H9 (cell line): ENCODE data around the gene PER2. TPM values are rescaled to one million over a fixed set of nuclear protein-coding genes. Genes with fewer than 3 reads are reported as not detected.

Experiments
- DNase-seq: peaks from one replicate; pipeline ENCODE4 v3.0.0-alpha.2; 2017
- H2AFZ ChIP-seq: one replicate; pipeline ENCODE4 v1.6.1; 2013; ENCODE audit warnings: mild to moderate bottlenecking, low read length, control low read depth, moderate library complexity
- H2AK5ac ChIP-seq: 2 replicates; pipeline ENCODE4 v1.6.1; 2013; ENCODE audit warnings: low read length, control low read depth, mixed read lengths; ENCODE audit not compliant: insufficient read length
- H2BK120ac ChIP-seq: one replicate; pipeline ENCODE4 v1.6.1; 2013; ENCODE audit warnings: low read depth, mild to moderate bottlenecking, low read length, control low read depth, inconsistent platforms; ENCODE audit not compliant: poor library complexity, severe bottlenecking
- H2BK12ac ChIP-seq: 2 replicates; pipeline ENCODE4 v1.6.1; 2013; ENCODE audit warnings: low read length, control low read depth, mixed read lengths, low read depth; ENCODE audit not compliant: insufficient read length
- H2BK15ac ChIP-seq: 2 replicates; pipeline ENCODE4 v1.6.1; 2013; ENCODE audit warnings: low read depth, low read length, control low read depth
- H2BK20ac ChIP-seq: one replicate; pipeline ENCODE4 v1.6.1; 2013; ENCODE audit warnings: low read depth, mild to moderate bottlenecking, low read length, control low read depth, inconsistent platforms; ENCODE audit not compliant: poor library complexity, severe bottlenecking
- H2BK5ac ChIP-seq: 2 replicates; pipeline ENCODE4 v1.6.1; 2013; ENCODE audit warnings: low read length, control low read depth, mixed read lengths; ENCODE audit not compliant: insufficient read length
- H3K14ac ChIP-seq: 2 replicates; pipeline ENCODE4 v1.6.1; 2013; ENCODE audit warnings: low read length, control low read depth; ENCODE audit not compliant: insufficient read depth
- H3K18ac ChIP-seq: 2 replicates; pipeline ENCODE4 v1.6.1; 2013; ENCODE audit warnings: low read depth, mild to moderate bottlenecking, mixed read lengths, low read length, control low read depth; ENCODE audit not compliant: insufficient read length
- H3K23ac ChIP-seq: 2 replicates; pipeline ENCODE4 v1.6.1; 2013; ENCODE audit warnings: low read length, control low read depth, mixed read lengths, low read depth; ENCODE audit not compliant: insufficient read length
- H3K23me2 ChIP-seq: 2 replicates; pipeline ENCODE4 v1.6.1; 2013; ENCODE audit warnings: low read depth, mild to moderate bottlenecking, mixed read lengths, low read length, control low read depth; ENCODE audit not compliant: insufficient read length, poor library complexity, severe bottlenecking
- H3K27ac ChIP-seq: 2 replicates; pipeline ENCODE4 v1.5.1; 2013; ENCODE audit warnings: low read length, control low read depth, mixed read lengths, low read depth; ENCODE audit not compliant: insufficient read length
- H3K27me3 ChIP-seq: 2 replicates; pipeline ENCODE4 v1.6.1; 2013; ENCODE audit warnings: low read length, control low read depth, inconsistent platforms; ENCODE audit not compliant: insufficient read depth
- H3K4ac ChIP-seq: 2 replicates; pipeline ENCODE4 v1.6.1; 2013; ENCODE audit warnings: low read depth, mild to moderate bottlenecking, control low read depth, inconsistent platforms, low read length, moderate library complexity
- H3K4me1 ChIP-seq: 2 replicates; pipeline ENCODE4 v1.6.1; 2013; ENCODE audit warnings: low read length, control low read depth, inconsistent platforms; ENCODE audit not compliant: insufficient read depth
- H3K4me2 ChIP-seq: 2 replicates; pipeline ENCODE4 v1.6.1; 2013; ENCODE audit warnings: low read length, control low read depth, mixed read lengths; ENCODE audit not compliant: insufficient read length, insufficient read depth
- H3K56ac ChIP-seq: 2 replicates; pipeline ENCODE4 v1.6.1; 2013; ENCODE audit warnings: low read depth, mild to moderate bottlenecking, mixed read lengths, low read length, control low read depth; ENCODE audit not compliant: insufficient read length
- H3K79me1 ChIP-seq: 2 replicates; pipeline ENCODE4 v1.6.1; 2013; ENCODE audit warnings: low read depth, mild to moderate bottlenecking, moderate library complexity, low read length, control low read depth, inconsistent platforms; ENCODE audit not compliant: insufficient read depth, poor library complexity, severe bottlenecking
- H3K79me2 ChIP-seq: 2 replicates; pipeline ENCODE4 v1.6.1; 2013; ENCODE audit warnings: low read length, control low read depth, inconsistent platforms; ENCODE audit not compliant: insufficient read depth
- H3K9ac ChIP-seq: 2 replicates; pipeline ENCODE4 v1.6.1; 2013; ENCODE audit warnings: low read length, control low read depth, mixed read lengths; ENCODE audit not compliant: insufficient read length; ENCODE audit errors: extremely low read depth
- H3K9me3 ChIP-seq: one replicate; pipeline ENCODE4 v1.6.1; 2013; ENCODE audit warnings: low read depth, low read length, inconsistent platforms; ENCODE audit not compliant: control insufficient read depth
- H3T11ph ChIP-seq: one replicate; pipeline ENCODE4 v1.6.1; 2013; ENCODE audit warnings: mild to moderate bottlenecking, low read length, control low read depth, inconsistent platforms
- H4K20me1 ChIP-seq: one replicate; pipeline ENCODE4 v1.6.1; 2013; ENCODE audit not compliant: control insufficient read depth, insufficient read length, insufficient read depth
- H4K5ac ChIP-seq: 2 replicates; pipeline ENCODE4 v1.6.1; 2013; ENCODE audit warnings: low read depth, mild to moderate bottlenecking, mixed read lengths, low read length, control low read depth; ENCODE audit not compliant: insufficient read length
- H4K8ac ChIP-seq: replicated peaks from 2 replicates; pipeline ENCODE4 v1.6.1; 2013; ENCODE audit warnings: low read length, control low read depth, mixed read lengths, low read depth; ENCODE audit not compliant: insufficient read length
- H4K91ac ChIP-seq: 2 replicates; pipeline ENCODE4 v1.6.1; 2013; ENCODE audit warnings: low read depth, mild to moderate bottlenecking, moderate library complexity, mixed read lengths, low read length, control low read depth; ENCODE audit not compliant: insufficient read length
- H3K27ac Mint-ChIP-seq, 3 experiments: 2 replicates in 2 of 3; 3 replicates in 1 of 3; pipeline ENCODE4 v1.8.0; 2020 to 2021; ENCODE audit warnings: mixed read lengths in 3 of 3, mild to moderate bottlenecking in 1 of 3, moderate library complexity in 1 of 3
- H3K27me3 Mint-ChIP-seq: 2 replicates; pipeline ENCODE4 v1.8.0; 2021; ENCODE audit warnings: low read depth, mild to moderate bottlenecking, moderate library complexity, mixed read lengths
- H3K36me3 Mint-ChIP-seq, 3 experiments: 2 replicates in 2 of 3; 3 replicates in 1 of 3; pipeline ENCODE4 v1.8.0; 2020 to 2021; ENCODE audit warnings: low read depth in 3 of 3, mixed read lengths in 3 of 3; ENCODE audit not compliant: insufficient read depth in 1 of 3
- H3K4me1 Mint-ChIP-seq, 2 experiments: 2 replicates each; pipeline ENCODE4 v1.8.0; 2020; ENCODE audit warnings: mixed read lengths in 2 of 2
- H3K4me3 Mint-ChIP-seq, 2 experiments: 2 replicates in 1 of 2; 3 replicates in 1 of 2; pipeline ENCODE4 v1.8.0; 2020 to 2021; ENCODE audit warnings: mild to moderate bottlenecking in 2 of 2, mixed read lengths in 2 of 2, moderate library complexity in 1 of 2
- H3K9me3 Mint-ChIP-seq, 2 experiments: 2 replicates in 1 of 2; 3 replicates in 1 of 2; pipeline ENCODE4 v1.8.0; 2020; ENCODE audit warnings: mild to moderate bottlenecking in 2 of 2, mixed read lengths in 2 of 2, moderate library complexity in 1 of 2
- CTCF ChIP-seq: fragments of 200-600 bp; sonication (generic); conservative IDR thresholded peaks from 3 replicates; pipeline ENCODE4 v1.8.0; 2021; ENCODE audit warnings: antibody characterized with exemption, mild to moderate bottlenecking
- WGBS: extraction: QIAGEN DNeasy Blood & Tissue Kit; methylation state at CpG from one replicate; pipeline ENCODE4 v1.1.7; 2013; ENCODE audit warnings: missing lambda C conversion rate, low lambda C conversion rate, mixed read lengths; ENCODE audit not compliant: insufficient read length; ENCODE audit errors: extremely low coverage; 5-methylcytosine and 5-hydroxymethylcytosine counted together
- total RNA-seq: library from RNA; stranded (reverse); gene quantifications from 2 replicates; pipeline ENCODE4 v1.2.1, GENCODE V29; 2021

Gene PER2
- total RNA-seq, 1 experiment from 2014 or later, result 12.9 TPM

DNA sequence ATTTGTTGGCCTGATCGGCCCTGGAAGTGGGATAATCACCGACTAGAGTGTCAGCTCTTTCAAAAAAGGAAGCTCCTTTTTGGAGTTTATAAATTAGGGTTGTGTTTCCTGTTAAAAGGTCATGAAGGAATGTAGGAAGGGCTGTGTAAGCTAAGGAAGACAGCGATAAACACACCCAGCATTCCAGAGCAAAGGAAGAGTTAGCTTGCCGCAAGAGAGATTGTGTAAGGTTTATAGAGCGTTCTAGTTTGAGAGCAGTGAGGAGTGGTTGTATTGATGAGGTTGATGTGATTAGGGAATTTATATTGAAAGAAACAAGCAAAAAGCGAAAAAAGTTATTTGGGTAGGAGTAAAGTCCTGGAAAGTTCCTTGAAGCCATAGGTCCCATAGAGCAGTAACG lies 81.4 kb downstream of the PER2 start:
- Mint-ChIP-seq H3K4me3 (no peak overlapping the region), H3K27ac (no peak overlapping the region), H3K27me3 (peaks cover 18% of the 10 kb centered on the region), H3K9me3 (peaks cover 8 to 12% of the 10 kb centered on the region in 2 experiments; a peak in 4 of 5 replicates), H3K36me3 (peaks cover 3 to 10% (median 8%) of the 10 kb centered on the region in 3 experiments; a peak in 6 of 7 replicates), H3K4me1 (peaks cover 6% of the 10 kb centered on the region in 2 experiments)
- H3K4me1 ChIP-seq, result no peaks in the 10 kb centered on the region
- H4K5ac ChIP-seq, result no peak overlapping the region
- H3K4ac ChIP-seq, result no peak overlapping the region
- H3K18ac ChIP-seq, result no peak overlapping the region
- no peak for DNase-seq
- H2AK5ac ChIP-seq, result no peak overlapping the region
- peaks cover 5% of the 10 kb centered on the region for H3K79me1 ChIP-seq
- no peak overlapping the region for H4K8ac ChIP-seq
- H2BK120ac ChIP-seq, result no peak overlapping the region
- no peak overlapping the region for H3K27ac ChIP-seq
- H2BK20ac ChIP-seq, result no peak overlapping the region
- H3K9me3 ChIP-seq, result no peaks in the 10 kb centered on the region
- no peak overlapping the region for H2AFZ ChIP-seq
- no peak overlapping the region for H2BK12ac ChIP-seq
- no peaks in the 10 kb centered on the region for H3K27me3 ChIP-seq
- H2BK5ac ChIP-seq, result no peak overlapping the region
- no peak overlapping the region for H3K23ac ChIP-seq
- H3K14ac ChIP-seq, result no peak overlapping the region
- no CpG with 5 or more reads among the region's 7 CpGs for WGBS
- no peak for TF ChIP-seq CTCF
- H2BK15ac ChIP-seq, result no peak overlapping the region
- no peak overlapping the region for H3K4me2 ChIP-seq
- H3K9ac ChIP-seq, result no peak overlapping the region
- peaks cover 8% of the 10 kb centered on the region for H3K23me2 ChIP-seq
- H4K20me1 ChIP-seq, result no peaks in the 10 kb centered on the region
- H3K79me2 ChIP-seq, result peaks cover 6% of the 10 kb centered on the region; the same call in 1 of the 2 replicates
- no peak overlapping the region for H3T11ph ChIP-seq
- H3K56ac ChIP-seq, result no peak overlapping the region
- no peak overlapping the region for H4K91ac ChIP-seq
